ENCODE results near the gene RADIL.

DNA sequence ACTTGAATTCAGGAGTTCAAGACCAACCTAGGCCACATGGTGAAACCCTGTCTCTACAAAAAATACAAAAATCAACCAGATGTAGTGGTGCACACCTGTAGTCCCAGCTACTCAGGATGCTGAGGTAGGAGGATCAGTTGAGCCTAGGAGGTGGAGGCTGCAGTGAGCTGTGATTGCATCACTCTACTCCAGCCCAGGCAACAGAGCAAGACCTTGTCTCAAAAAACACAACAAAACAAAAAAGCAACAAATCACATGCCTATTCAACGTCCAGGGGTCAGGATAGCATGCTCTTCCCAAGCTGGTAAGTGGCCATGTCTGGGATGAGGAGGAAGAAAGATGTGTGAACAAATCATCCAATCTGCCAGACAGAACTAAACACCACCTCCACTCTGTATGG is 6.2 kb upstream of the RADIL start:
- TF ChIP-seq, protein P1, sequence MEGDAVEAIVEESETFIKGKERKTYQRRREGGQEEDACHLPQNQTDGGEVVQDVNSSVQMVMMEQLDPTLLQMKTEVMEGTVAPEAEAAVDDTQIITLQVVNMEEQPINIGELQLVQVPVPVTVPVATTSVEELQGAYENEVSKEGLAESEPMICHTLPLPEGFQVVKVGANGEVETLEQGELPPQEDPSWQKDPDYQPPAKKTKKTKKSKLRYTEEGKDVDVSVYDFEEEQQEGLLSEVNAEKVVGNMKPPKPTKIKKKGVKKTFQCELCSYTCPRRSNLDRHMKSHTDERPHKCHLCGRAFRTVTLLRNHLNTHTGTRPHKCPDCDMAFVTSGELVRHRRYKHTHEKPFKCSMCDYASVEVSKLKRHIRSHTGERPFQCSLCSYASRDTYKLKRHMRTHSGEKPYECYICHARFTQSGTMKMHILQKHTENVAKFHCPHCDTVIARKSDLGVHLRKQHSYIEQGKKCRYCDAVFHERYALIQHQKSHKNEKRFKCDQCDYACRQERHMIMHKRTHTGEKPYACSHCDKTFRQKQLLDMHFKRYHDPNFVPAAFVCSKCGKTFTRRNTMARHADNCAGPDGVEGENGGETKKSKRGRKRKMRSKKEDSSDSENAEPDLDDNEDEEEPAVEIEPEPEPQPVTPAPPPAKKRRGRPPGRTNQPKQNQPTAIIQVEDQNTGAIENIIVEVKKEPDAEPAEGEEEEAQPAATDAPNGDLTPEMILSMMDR (IDR thresholded peaks at IDR 0.05; ENCODE audit: low read depth, low read length, poor library complexity, severe bottlenecking): no peak
- no peak for TF ChIP-seq EZH2phosphoT487 (IDR thresholded peaks at IDR 0.05; ENCODE audit: borderline replicate concordance, low read length)
